K562 treated with DMSO at 1 percent for 12 hours (cell line): ENCODE data around the gene TMC4. TPM values are rescaled to one million over a fixed set of nuclear protein-coding genes. Genes with fewer than 3 reads are reported as not detected.

Source experiments
- total RNA-seq: library from RNA; unstranded; fragments of 300-600 nt; gene quantifications from 2 replicates; pipeline ENCODE4 v1.2.3, GENCODE V29; 2022; ENCODE audit not compliant: insufficient read depth

TMC4 gene
- total RNA-seq, result 7.6 TPM in 1 of 2 replicates, not detected in the other

DNA sequence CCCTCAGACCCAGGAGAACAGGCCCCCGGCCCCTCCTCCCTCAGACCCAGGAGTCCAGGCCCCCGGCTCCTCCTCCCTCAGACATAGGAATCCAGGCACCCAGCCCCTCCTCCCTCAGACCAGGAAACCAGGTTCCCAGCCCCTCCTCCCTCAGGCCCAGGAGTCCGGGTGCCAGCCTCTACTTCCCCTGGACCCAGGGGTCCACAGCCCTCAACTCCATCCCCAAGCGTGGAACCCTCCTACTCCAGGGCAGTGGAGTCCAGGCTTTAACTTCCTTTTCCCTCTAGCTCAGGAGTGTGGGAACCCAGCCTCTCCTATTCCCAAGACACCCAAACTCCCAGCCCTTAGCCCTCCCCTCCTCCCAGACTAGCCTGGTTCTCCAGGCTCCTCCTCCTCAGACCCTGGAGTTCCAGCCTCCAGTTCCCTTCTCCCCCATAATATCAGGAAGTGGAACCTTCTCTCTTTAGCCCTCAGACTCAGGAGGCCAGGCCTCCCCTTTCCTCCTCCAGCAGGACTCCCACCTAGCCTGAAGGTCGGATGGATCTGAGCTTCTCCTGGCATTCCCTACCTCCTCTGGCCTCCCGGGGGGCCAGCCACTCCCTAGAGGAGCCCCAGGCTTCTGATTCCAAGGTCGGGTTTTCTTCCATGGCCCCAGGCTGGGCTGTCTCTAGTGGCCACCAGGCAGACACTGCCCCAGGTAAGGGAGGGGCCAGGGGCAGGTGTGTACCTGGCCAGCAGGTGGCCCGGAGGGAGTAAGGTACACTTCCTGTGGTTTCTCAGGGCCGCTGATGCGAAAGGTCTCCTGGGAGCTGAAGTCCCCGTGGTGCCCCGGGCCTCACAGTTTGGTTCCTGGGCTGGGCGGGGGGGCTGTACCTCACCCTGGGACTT is at the start of gene TMC4:
Gene TMC4, minus strand, starts transcription at position 690 of the 888 bp plus-strand sequence. Its CDS starts 43 bp downstream, at position 647.

GRCh38 chr19:54191011-54191810 is 18.3 kb upstream of the TMC4 start, which contains the start of gene TSEN34:
Gene TSEN34 (plus strand): TSS chr19:54191308. CDS start chr19:54191365, 57 bp downstream.

GRCh38 chr19:54189145-54189734 is 16.3 kb upstream of the TMC4 start, which contains the start of gene MBOAT7:
Gene MBOAT7 (minus strand): TSS chr19:54189580. CDS start chr19:54188508, 1,072 bp downstream.

GRCh38 chr19:54159352-54160181 is 13.4 kb downstream of the TMC4 start, which contains the start of gene LENG1:
Gene LENG1 (minus strand): TSS chr19:54159721. CDS start chr19:54159695, 26 bp downstream.

GRCh38 chr19:54137699-54138488 is 35.1 kb downstream of the TMC4 start, which contains the start of gene CNOT3:
Gene CNOT3 (plus strand): TSS chr19:54137762. CDS start chr19:54142979, 5,217 bp downstream.

DNA sequence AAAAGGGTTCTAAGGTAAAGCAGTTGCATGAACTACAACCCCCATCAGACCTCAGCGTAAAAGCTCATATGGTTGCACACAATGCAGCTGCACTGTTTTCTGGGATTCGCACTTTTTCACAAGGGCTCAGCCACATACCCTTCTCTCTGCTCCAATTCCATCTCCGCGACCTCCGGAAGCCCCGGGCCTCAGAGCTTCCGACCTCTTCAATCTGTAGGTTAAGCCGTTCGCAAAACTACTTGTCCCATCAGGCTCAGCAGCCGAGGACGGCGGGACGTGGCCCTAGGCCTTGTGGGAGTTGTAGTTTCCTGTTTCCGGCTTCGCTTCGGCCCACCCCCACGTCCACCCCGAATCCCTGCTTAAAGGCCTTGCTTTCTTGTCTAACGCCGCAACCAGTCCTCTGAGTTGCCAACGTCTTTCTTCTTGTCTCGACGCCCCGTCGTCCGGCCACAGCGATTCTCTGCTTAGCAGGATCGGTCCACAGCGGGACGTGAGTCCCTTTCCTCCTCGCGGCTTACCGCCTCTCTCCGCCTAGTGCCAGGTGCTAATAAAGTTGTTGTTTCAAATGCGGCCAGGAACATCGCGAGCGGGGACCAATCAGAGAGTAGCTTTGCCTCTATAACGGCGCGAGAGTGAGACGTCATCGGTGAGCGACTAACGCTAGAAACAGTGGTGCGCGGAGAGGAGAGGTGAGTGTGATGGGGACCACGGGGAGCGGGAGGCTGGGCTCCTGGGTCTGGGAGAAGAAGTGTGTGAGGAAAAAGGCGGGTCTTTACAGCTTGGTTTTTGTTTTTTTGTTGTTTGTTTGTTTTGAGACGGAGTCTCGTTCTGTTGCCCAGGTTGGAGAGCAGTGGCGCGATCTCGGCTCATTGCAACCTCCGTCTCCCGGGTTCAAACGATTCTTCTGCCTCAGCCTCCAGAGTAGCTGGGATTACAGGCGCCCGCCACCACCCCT is 57.6 kb downstream of the TMC4 start, which contains the start of the genes PRPF31 and TFPT:
Gene PRPF31, plus strand, starts transcription at position 646 of the 955 bp plus-strand sequence. CDS start 2,525 bp downstream, outside the sequence.
Gene TFPT, minus strand, starts transcription at position 549 of the 955 bp plus-strand sequence. Its CDS starts 388 bp downstream, at position 161.

Other genes starting within 250 kb of the TMC4 start
- not detected in 2 replicates for gene CACNG8, start 210.2 kb downstream of the TMC4 start, total RNA-seq
- not detected in 2 replicates for gene CACNG6, start 181.5 kb downstream of the TMC4 start, total RNA-seq
- gene VSTM1, start 109.3 kb downstream of the TMC4 start, total RNA-seq, result not detected in 2 replicates
- not detected in 2 replicates for gene TARM1, start 91.8 kb downstream of the TMC4 start, total RNA-seq
- 0.81 and 2.3 TPM in 2 replicates for gene OSCAR, start 72.4 kb downstream of the TMC4 start, total RNA-seq
- gene NDUFA3, start 70.3 kb downstream of the TMC4 start, total RNA-seq, result 99.7 and 108 TPM in 2 replicates
- gene TFPT, start 57.5 kb downstream of the TMC4 start, total RNA-seq, result 6.7 and 10.4 TPM in 2 replicates
- 63.2 and 71.2 TPM in 2 replicates for gene PRPF31, start 57.4 kb downstream of the TMC4 start, total RNA-seq
- 34.4 and 66.8 TPM in 2 replicates for gene CNOT3, start 35.4 kb downstream of the TMC4 start, total RNA-seq
- 5.8 and 6.1 TPM in 2 replicates for gene LENG1, start 13.4 kb downstream of the TMC4 start, total RNA-seq
- gene MBOAT7, start 16.4 kb upstream of the TMC4 start, total RNA-seq, result 154 and 235 TPM in 2 replicates
- gene TSEN34, start 18.1 kb upstream of the TMC4 start, total RNA-seq, result 64.9 and 72.2 TPM in 2 replicates
- gene RPS9, start 27.7 kb upstream of the TMC4 start, total RNA-seq, result 5,624 and 9,005 TPM in 2 replicates
- not detected in 2 replicates for gene LILRB3, start 49.8 kb upstream of the TMC4 start, total RNA-seq
- not detected in 2 replicates for gene LILRA6, start 69.6 kb upstream of the TMC4 start, total RNA-seq
- gene LILRB5, start 84.1 kb upstream of the TMC4 start, total RNA-seq, result not detected in 2 replicates
- not detected in 2 replicates for gene LILRB2, start 108.0 kb upstream of the TMC4 start, total RNA-seq
- gene LILRA5, start 140.0 kb upstream of the TMC4 start, total RNA-seq, result 0.86 TPM in 1 of 2 replicates, not detected in the other
- not detected in 2 replicates for gene LILRA4, start 166.0 kb upstream of the TMC4 start, total RNA-seq
- 3.2 TPM in 1 of 2 replicates, not detected in the other for gene LAIR1, start 191.8 kb upstream of the TMC4 start, total RNA-seq
- gene TTYH1, start 242.3 kb upstream of the TMC4 start, total RNA-seq, result not detected in 2 replicates